ENCODE results near the gene PDK1.

- no peak for TF ChIP-seq POLR2A (IDR thresholded peaks at IDR 0.05; ENCODE audit: low read depth, low read length)
- no peak for TF ChIP-seq TAF1 (IDR thresholded peaks at IDR 0.05; ENCODE audit: borderline replicate concordance, low read depth, low read length)
Measured at GRCh38 chr2:172550419-172550818, 5.5 kb upstream of the PDK1 start.
